Uterus (tissue), 4 donors: ENCODE results near the gene PARP8. TPM values are rescaled to one million over a fixed set of nuclear protein-coding genes. Genes with fewer than 3 reads are reported as not detected.

Experiments used
- DNase-seq, 2 donors: peaks; one replicate each; pipeline ENCODE4 v3.0.0-alpha.2; 2019 to 2020
- H3K27ac ChIP-seq, 2 donors: fragments of 200-600 bp; sonication (generic); 1 replicate in 1 of 2; 2 replicates in 1 of 2; pipeline ENCODE4 v1.5.1; 2016 to 2018
- H3K27me3 ChIP-seq, 2 donors: fragments of 200-600 bp; sonication (generic); one replicate each; pipeline ENCODE4 v1.5.1; 2018 to 2019; ENCODE audit warnings: control low read depth in 1 of 2
- H3K36me3 ChIP-seq, 2 donors: fragments of 200-600 bp; sonication (generic); one replicate each; pipeline ENCODE4 v1.5.1; 2019; ENCODE audit warnings: control low read depth in 1 of 2
- H3K4me1 ChIP-seq, 2 donors: fragments of 200-600 bp; sonication (generic); one replicate each; pipeline ENCODE4 v1.5.1; 2018 to 2019; ENCODE audit warnings: control low read depth in 1 of 2
- H3K4me3 ChIP-seq, 2 donors: fragments of 200-600 bp; sonication (generic); 1 replicate in 1 of 2; 2 replicates in 1 of 2; pipeline ENCODE4 v1.5.1; 2018 to 2019; ENCODE audit warnings: mild to moderate bottlenecking in 1 of 2
- H3K9me3 ChIP-seq, 2 donors: fragments of 200-600 bp; sonication (generic); one replicate each; pipeline ENCODE4 v1.5.1; 2019; ENCODE audit warnings: control low read depth in 1 of 2
- POLR2A ChIP-seq, 2 donors: fragments of 450-650 bp; IDR thresholded peaks; one replicate each; pipeline ENCODE4 v1.6.1; 2016; ENCODE audit warnings: antibody characterized with exemption in 2 of 2, mild to moderate bottlenecking in 1 of 2, moderate library complexity in 1 of 2
- intact Hi-C: fragments of 100-400 bp; cut with DNase I; formaldehyde crosslinking; loops from one replicate; pipeline ENCODE4 v1.15.1; 2023; ENCODE audit warnings: low total_unique reads
- total RNA-seq, 4 donors: library from RNA; depleted of rRNA in 3 of 4; stranded (reverse); fragments of >200 nt in 3 of 4; gene quantifications; one replicate each; pipeline versions ENCODE4 v1.1.0 to v1.2.4, GENCODE V29; 2014 to 2023
- TF ChIP-seq, protein P1 (sequence below), 4 experiments: fragments of 200-600 bp in 2 of 4; fragments of 450-650 bp in 2 of 4; sonication (generic) in 2 of 4; IDR thresholded peaks; one replicate each; pipeline ENCODE4 v1.5.1; 2016 to 2019; ENCODE audit warnings: antibody characterized with exemption in 4 of 4, mild to moderate bottlenecking in 2 of 4, moderate library complexity in 1 of 4
- donor health status: DM: yes; HTN: yes; CAD: no.

Gene PARP8
- total RNA-seq, 4 donors from 2014 or later: 2.3 to 23.8 (median 22.9) TPM

DNA sequence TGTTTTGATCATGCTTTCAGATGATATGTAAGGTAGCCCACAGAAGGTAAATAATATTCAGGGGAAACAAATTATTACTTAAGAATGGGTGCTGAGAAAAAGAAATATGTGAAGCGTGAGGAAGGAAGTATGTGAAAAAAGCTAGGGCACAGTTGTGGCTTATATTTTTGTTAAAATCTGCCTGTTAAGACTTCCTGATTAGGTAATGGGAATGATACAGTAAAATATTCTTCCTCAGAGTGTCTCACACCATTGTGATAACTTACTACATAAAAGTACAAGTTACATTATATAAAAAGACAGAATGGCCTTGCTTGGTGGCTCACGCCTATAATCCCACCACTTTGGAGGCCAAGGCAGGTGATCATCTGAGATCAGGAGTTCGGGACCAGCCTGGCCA is 18.7 kb upstream of the PARP8 start:
- H3K4me3 ChIP-seq: no peak overlapping the region

DNA sequence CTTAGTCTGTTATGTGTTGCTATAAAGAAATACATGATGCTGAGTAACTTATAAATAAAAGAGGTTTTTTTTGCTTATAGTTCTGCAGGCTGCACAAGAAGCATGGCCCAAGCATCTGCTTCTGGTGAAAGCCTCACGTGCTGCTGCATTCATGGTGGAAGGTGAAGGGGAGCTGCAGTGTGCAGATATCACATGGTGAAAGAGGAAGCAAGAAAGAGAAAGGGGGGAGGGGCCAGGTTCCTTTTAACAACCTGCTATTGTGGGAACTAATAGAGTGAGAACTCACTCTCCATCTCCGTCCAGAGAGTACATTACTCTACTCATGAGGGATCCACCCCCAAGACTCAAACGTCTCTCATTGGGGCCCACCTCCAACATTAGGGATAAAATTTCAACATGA is 12.5 kb upstream of the PARP8 start:
- Histone ChIP-seq H3K36me3 (no peaks in the 10 kb centered on the region), H3K9me3 (no peaks in the 10 kb centered on the region), H3K4me3 (no peak overlapping the region), H3K27me3 (no peaks in the 10 kb centered on the region), H3K4me1 (no peaks in the 10 kb centered on the region), H3K27ac (no peak overlapping the region)
- TF ChIP-seq, protein P1, sequence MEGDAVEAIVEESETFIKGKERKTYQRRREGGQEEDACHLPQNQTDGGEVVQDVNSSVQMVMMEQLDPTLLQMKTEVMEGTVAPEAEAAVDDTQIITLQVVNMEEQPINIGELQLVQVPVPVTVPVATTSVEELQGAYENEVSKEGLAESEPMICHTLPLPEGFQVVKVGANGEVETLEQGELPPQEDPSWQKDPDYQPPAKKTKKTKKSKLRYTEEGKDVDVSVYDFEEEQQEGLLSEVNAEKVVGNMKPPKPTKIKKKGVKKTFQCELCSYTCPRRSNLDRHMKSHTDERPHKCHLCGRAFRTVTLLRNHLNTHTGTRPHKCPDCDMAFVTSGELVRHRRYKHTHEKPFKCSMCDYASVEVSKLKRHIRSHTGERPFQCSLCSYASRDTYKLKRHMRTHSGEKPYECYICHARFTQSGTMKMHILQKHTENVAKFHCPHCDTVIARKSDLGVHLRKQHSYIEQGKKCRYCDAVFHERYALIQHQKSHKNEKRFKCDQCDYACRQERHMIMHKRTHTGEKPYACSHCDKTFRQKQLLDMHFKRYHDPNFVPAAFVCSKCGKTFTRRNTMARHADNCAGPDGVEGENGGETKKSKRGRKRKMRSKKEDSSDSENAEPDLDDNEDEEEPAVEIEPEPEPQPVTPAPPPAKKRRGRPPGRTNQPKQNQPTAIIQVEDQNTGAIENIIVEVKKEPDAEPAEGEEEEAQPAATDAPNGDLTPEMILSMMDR (IDR thresholded peaks at IDR 0.05): no peak
- no peak for TF ChIP-seq POLR2A (IDR thresholded peaks at IDR 0.05)
- intact Hi-C loops: no loop called here
- no peak for DNase-seq

More for the DNA sequence above, 18.7 kb upstream of the PARP8 start:
- TF ChIP-seq, protein P1 (IDR thresholded peaks at IDR 0.05): no peak
- TF ChIP-seq POLR2A (IDR thresholded peaks at IDR 0.05): no peak
- H3K27ac ChIP-seq: no peak overlapping the region
- intact Hi-C loops: no loop called here
- no peaks in the 10 kb centered on the region for H3K9me3 ChIP-seq
- no peaks in the 10 kb centered on the region for H3K36me3 ChIP-seq
- H3K4me1 ChIP-seq: no peaks in the 10 kb centered on the region
- H3K27me3 ChIP-seq: no peaks in the 10 kb centered on the region
- no peak for DNase-seq

DNA sequence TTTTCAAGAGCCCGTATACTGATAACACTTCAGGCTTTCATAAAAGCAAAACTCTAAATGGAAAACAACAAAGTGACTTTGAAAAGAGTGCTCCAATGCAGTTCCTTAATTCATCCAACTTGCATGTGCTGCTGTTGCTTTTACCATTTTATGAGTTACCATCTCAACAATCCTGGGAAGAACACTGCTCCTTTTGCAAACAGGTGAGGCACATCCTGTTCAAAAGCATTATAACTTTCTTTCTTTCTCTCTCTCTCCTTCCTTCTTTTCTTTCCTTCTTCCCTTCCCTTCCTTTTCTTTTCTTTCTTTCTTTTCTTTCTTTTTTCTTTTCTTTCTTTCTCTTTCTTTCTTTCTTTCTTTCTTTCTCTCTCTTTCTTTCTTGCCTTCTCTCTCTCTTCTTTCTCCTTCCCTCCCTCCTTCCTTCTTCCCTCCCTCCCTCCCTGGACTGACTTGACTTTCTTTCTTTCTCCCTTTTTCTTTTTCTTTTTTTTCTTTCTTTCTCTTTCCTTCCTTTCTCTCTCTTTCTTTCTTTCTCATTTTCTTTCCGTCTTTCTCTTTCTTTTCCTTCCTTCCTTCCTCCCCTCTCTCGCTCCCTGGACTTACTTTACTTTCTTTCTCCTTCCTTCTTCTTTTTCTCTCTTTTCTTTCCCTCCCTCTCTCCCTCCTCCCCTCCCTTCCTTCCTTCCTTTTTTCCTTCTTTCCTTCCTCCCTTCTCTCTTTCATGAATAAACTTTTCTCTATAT is 11.2 kb upstream of the PARP8 start:
- DNase-seq: no peak
- intact Hi-C loops: no loop called here
- Histone ChIP-seq H3K36me3 (no peaks in the 10 kb centered on the region), H3K4me3 (no peak overlapping the region), H3K27ac (no peak overlapping the region), H3K9me3 (no peaks in the 10 kb centered on the region), H3K27me3 (no peaks in the 10 kb centered on the region), H3K4me1 (no peaks in the 10 kb centered on the region)
- TF ChIP-seq POLR2A (IDR thresholded peaks at IDR 0.05): no peak
- TF ChIP-seq, protein P1 (IDR thresholded peaks at IDR 0.05): no peak

DNA sequence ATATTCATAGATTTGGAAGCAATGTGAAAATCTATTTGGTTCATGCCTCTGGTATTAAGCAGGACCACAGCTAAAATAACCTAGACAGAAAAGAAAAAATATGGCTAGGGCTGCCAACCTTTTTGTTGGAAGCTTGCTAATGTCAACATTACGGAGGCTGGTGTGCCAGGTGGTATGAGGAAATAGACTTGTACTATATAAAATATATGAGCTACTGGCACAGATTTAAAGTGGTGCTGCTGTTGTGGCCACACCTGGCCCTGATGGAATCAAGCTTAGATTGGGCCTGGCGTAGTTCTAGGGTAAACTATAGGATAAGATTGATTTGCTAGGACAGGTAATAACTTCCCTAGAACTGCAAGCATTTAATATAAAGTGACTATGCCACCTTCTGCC is 10.6 kb upstream of the PARP8 start:
- TF ChIP-seq, protein P1 (IDR thresholded peaks at IDR 0.05): no peak
- no peak for TF ChIP-seq POLR2A (IDR thresholded peaks at IDR 0.05)
- Histone ChIP-seq H3K27ac (no peak overlapping the region), H3K36me3 (no peaks in the 10 kb centered on the region), H3K9me3 (no peaks in the 10 kb centered on the region), H3K4me1 (no peaks in the 10 kb centered on the region), H3K4me3 (no peak overlapping the region), H3K27me3 (no peaks in the 10 kb centered on the region)
- no peak for DNase-seq
- intact Hi-C loops: no loop called here

DNA sequence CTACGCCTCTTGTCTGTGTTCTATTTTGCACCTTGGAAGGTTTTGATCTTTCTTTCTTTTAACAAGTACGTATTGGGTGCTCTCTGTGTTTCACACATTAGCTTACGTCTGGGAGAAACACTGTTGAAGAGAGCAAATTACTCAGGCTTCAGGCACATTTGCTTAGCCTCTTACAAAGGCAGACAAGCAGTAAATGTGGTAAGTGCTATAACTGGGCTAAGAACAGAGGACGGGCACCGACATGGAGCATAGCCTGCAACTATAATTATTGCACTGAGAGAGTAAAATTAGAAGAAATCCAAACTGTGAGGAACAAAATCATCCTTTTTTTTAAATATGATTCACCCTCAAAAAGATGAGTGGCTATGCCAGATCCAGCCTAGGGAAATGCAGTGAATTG is 9.4 kb upstream of the PARP8 start:
- Histone ChIP-seq H3K27me3 (no peaks in the 10 kb centered on the region), H3K27ac (no peak overlapping the region), H3K9me3 (no peaks in the 10 kb centered on the region), H3K4me3 (no peak overlapping the region), H3K36me3 (no peaks in the 10 kb centered on the region), H3K4me1 (no peaks in the 10 kb centered on the region)
- intact Hi-C loops: no loop called here
- no peak for TF ChIP-seq POLR2A (IDR thresholded peaks at IDR 0.05)
- TF ChIP-seq, protein P1 (IDR thresholded peaks at IDR 0.05): no peak
- no peak for DNase-seq
